SK-N-DZ (cell line): Measurements from ENCODE around the gene SENP7.

Experiments
- small RNA-seq, 2 experiments: library from RNA; depleted of rRNA; stranded (forward); fragments of <200 nt; gene quantifications; one replicate each; pipeline ENCODE3, GENCODE V24; 2014

The SENP7 gene

Small RNA genes lying within 50 kb of the gene (small RNA-seq; reads per million reads assigned to genes)
- gene RF00019 = 0 reads per million in 2 experiments
